MG63 (cell line): ENCODE results near the gene EBF3. TPM values are rescaled to one million over a fixed set of nuclear protein-coding genes. Genes with fewer than 3 reads are reported as not detected.

Experiments used
- DNase-seq: peaks from one replicate; pipeline ENCODE4 v3.0.0-alpha.2; 2020
- H3K27me3 ChIP-seq: fragments of 250-450 bp; sonication (Bioruptor Pico); 2 replicates; pipeline ENCODE4 v1.5.1; 2020; ENCODE audit warnings: mild to moderate bottlenecking, moderate library complexity
- H3K36me3 ChIP-seq: fragments of 250-450 bp; sonication (Bioruptor Pico); 2 replicates; pipeline ENCODE4 v1.5.1; 2020; ENCODE audit warnings: mild to moderate bottlenecking, moderate library complexity
- H3K4me3 ChIP-seq: fragments of 250-450 bp; sonication (Bioruptor Pico); 2 replicates; pipeline ENCODE4 v1.5.1; 2020; ENCODE audit warnings: mild to moderate bottlenecking, moderate library complexity
- H3K9me3 ChIP-seq: fragments of 250-450 bp; sonication (Bioruptor Pico); 2 replicates; pipeline ENCODE4 v1.5.1; 2020; ENCODE audit warnings: mild to moderate bottlenecking, moderate library complexity
- total RNA-seq: library from RNA; depleted of rRNA; stranded (reverse); fragments of >200 nt; shearing (Covaris generic); gene quantifications from 2 replicates; pipeline ENCODE4 v1.2.3, GENCODE V29; 2014; ENCODE audit warnings: low replicate concordance

Gene EBF3
- total RNA-seq, 1 experiment from 2014 or later: 3.1 TPM

GRCh38 chr10:129883626-129884397 is 80.3 kb downstream of the EBF3 start:
- DNase-seq: no peak
- Histone ChIP-seq H3K9me3 (no peaks in the 10 kb centered on the region), H3K4me3 (no peak overlapping the region), H3K27me3 (no peaks in the 10 kb centered on the region), H3K36me3 (no peaks in the 10 kb centered on the region)

GRCh38 chr10:129883029-129883428 is 81.0 kb downstream of the EBF3 start:
- no peaks in the 10 kb centered on the region for H3K36me3 ChIP-seq
- H3K9me3 ChIP-seq: no peaks in the 10 kb centered on the region
- H3K27me3 ChIP-seq: no peaks in the 10 kb centered on the region

GRCh38 chr10:129882291-129883010 is 81.6 kb downstream of the EBF3 start:
- H3K4me3 ChIP-seq: no peak overlapping the region
- H3K36me3 ChIP-seq: no peaks in the 10 kb centered on the region
- H3K27me3 ChIP-seq: no peaks in the 10 kb centered on the region
- DNase-seq: no peak
- H3K9me3 ChIP-seq: no peaks in the 10 kb centered on the region

More at GRCh38 chr10:129883029-129883428, 81.0 kb downstream of the EBF3 start:
- H3K4me3 ChIP-seq: no peak overlapping the region
- no peak for DNase-seq

- H3K4me3 ChIP-seq: no peak overlapping the region
- no peak for DNase-seq
- no peaks in the 10 kb centered on the region for H3K9me3 ChIP-seq
- no peaks in the 10 kb centered on the region for H3K27me3 ChIP-seq
- no peaks in the 10 kb centered on the region for H3K36me3 ChIP-seq
Observed at GRCh38 chr10:129881641-129882040, 82.4 kb downstream of the EBF3 start.

- H3K27me3 ChIP-seq: no peaks in the 10 kb centered on the region
Observed at GRCh38 chr10:129880191-129880870, 83.7 kb downstream of the EBF3 start.

GRCh38 chr10:129879655-129880054 is 84.4 kb downstream of the EBF3 start:
- Histone ChIP-seq H3K27me3 (no peaks in the 10 kb centered on the region), H3K36me3 (no peaks in the 10 kb centered on the region), H3K4me3 (no peak overlapping the region), H3K9me3 (no peaks in the 10 kb centered on the region)
- DNase-seq: no peak

More at GRCh38 chr10:129880191-129880870, 83.7 kb downstream of the EBF3 start:
- no peak overlapping the region for H3K4me3 ChIP-seq
- no peak for DNase-seq
- H3K9me3 ChIP-seq: no peaks in the 10 kb centered on the region
- H3K36me3 ChIP-seq: no peaks in the 10 kb centered on the region

- Histone ChIP-seq H3K9me3 (no peaks in the 10 kb centered on the region), H3K4me3 (no peak overlapping the region), H3K36me3 (no peaks in the 10 kb centered on the region), H3K27me3 (no peaks in the 10 kb centered on the region)
- no peak for DNase-seq
Observed at GRCh38 chr10:129878835-129879234, 85.2 kb downstream of the EBF3 start.

GRCh38 chr10:129877773-129878371 is 86.2 kb downstream of the EBF3 start:
- no peaks in the 10 kb centered on the region for H3K36me3 ChIP-seq
- no peaks in the 10 kb centered on the region for H3K27me3 ChIP-seq
- DNase-seq: peak; percentile 18
- no peak overlapping the region for H3K4me3 ChIP-seq
- H3K9me3 ChIP-seq: no peaks in the 10 kb centered on the region

GRCh38 chr10:129876838-129877237 is 87.2 kb downstream of the EBF3 start:
- Histone ChIP-seq H3K36me3 (no peaks in the 10 kb centered on the region), H3K4me3 (no peak overlapping the region), H3K27me3 (no peaks in the 10 kb centered on the region), H3K9me3 (no peaks in the 10 kb centered on the region)
- DNase-seq: no peak

- DNase-seq: no peak
- Histone ChIP-seq H3K27me3 (no peaks in the 10 kb centered on the region), H3K4me3 (no peak overlapping the region), H3K9me3 (no peaks in the 10 kb centered on the region), H3K36me3 (no peaks in the 10 kb centered on the region)
Observed at GRCh38 chr10:129875993-129876726, 87.9 kb downstream of the EBF3 start.

GRCh38 chr10:129873351-129873750 is 90.7 kb downstream of the EBF3 start:
- Histone ChIP-seq H3K9me3 (no peaks in the 10 kb centered on the region), H3K4me3 (no peak overlapping the region), H3K27me3 (no peaks in the 10 kb centered on the region), H3K36me3 (no peaks in the 10 kb centered on the region)
- no peak for DNase-seq

GRCh38 chr10:129871966-129872365 is 92.1 kb downstream of the EBF3 start:
- Histone ChIP-seq H3K27me3 (no peaks in the 10 kb centered on the region), H3K9me3 (no peaks in the 10 kb centered on the region), H3K4me3 (no peak overlapping the region), H3K36me3 (no peaks in the 10 kb centered on the region)
- DNase-seq: no peak

- H3K9me3 ChIP-seq: no peaks in the 10 kb centered on the region
- peak; percentile 27 for DNase-seq
- H3K36me3 ChIP-seq: no peaks in the 10 kb centered on the region
- no peaks in the 10 kb centered on the region for H3K27me3 ChIP-seq
- H3K4me3 ChIP-seq: no peak overlapping the region
Observed at GRCh38 chr10:129870961-129871621, 93.0 kb downstream of the EBF3 start.

- Histone ChIP-seq H3K9me3 (no peaks in the 10 kb centered on the region), H3K27me3 (no peaks in the 10 kb centered on the region), H3K4me3 (no peak overlapping the region), H3K36me3 (no peaks in the 10 kb centered on the region)
- no peak for DNase-seq
Observed at GRCh38 chr10:129870474-129870757, 93.7 kb downstream of the EBF3 start.

GRCh38 chr10:129869596-129870473 is 94.2 kb downstream of the EBF3 start:
- Histone ChIP-seq H3K27me3 (no peaks in the 10 kb centered on the region), H3K4me3 (no peak overlapping the region), H3K36me3 (no peaks in the 10 kb centered on the region), H3K9me3 (no peaks in the 10 kb centered on the region)
- no peak for DNase-seq
